GM19240 (cell line): ENCODE measurements around the gene TBC1D8.

Experiments
- DNase-seq: peaks from one replicate; pipeline ENCODE4 v3.0.0; 2011; ENCODE audit warnings: low spot score; ENCODE audit not compliant: insufficient read length

Gene TBC1D8

DNA sequence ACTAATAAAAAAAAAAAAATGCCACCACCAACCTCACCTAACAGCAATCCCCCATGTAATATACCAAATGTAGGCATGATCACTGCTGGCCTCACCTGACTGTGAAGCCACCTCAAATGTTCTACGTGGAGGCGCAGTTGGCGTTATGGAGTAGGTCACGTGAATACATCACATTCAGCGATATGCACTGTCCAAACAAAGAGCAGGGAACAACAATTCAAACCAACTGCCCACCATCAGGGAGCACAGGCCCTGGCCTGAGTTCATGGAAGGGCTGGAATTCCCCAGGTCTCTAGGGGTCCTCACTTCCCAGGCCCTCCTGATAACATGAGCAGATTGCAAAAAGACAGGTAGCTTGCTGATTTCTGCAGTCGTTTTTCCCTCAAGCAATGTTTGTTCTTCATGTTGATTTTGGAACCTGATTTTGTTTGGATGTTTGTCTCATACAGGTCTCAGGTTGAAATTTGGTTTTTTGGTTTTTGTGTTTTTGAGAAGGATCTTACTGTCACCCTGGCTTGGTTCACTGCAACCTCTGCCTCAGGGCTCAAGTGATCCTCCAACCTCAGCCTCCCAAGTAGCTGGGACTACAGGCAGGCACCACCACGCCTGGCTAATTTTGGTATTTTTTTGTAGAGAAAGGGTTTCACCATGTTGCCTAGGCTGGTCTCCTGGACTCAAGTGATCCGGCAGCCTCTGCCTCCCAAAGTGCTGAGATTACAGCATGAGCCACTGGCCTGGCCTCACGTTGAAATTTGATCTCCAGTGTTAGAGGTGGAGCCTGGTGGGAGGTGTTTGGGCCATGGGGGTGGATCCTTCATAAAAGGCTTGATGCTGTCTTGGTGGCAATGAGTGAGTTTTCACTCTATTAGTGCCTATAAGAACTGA lies 15.5 kb downstream of the TBC1D8 start:
- DNase-seq: no peak

GRCh38 chr2:101133492-101134100 lies 17.6 kb downstream of the TBC1D8 start:
- DNase-seq: no peak

GRCh38 chr2:101132202-101132601 lies 19.0 kb downstream of the TBC1D8 start:
- DNase-seq: no peak

DNA sequence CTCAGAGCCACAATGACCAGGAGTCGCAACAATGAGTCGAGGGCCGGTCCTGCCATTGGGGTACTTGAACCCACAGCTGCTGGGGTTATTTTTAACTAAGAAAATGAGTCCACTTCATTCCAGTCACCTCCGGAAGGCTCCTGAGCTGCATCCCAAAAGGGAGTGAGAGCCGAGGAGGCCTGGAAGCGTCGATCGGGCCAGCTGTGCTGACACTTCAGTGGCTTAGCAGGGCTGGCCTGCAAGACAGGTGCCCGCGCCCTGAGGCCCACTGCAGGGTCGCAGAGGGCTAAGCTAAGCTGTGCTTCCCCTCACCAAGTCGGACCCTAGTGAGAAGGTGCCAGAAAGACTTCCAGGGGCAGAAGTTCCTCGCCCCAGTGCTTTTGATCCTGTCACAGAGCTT lies 21.1 kb downstream of the TBC1D8 start:
- no peak for DNase-seq

GRCh38 chr2:101127319-101128056 lies 23.7 kb downstream of the TBC1D8 start:
- no peak for DNase-seq

GRCh38 chr2:101125808-101126207 lies 25.4 kb downstream of the TBC1D8 start:
- DNase-seq: no peak

GRCh38 chr2:101125374-101125773 lies 25.8 kb downstream of the TBC1D8 start:
- no peak for DNase-seq

DNA sequence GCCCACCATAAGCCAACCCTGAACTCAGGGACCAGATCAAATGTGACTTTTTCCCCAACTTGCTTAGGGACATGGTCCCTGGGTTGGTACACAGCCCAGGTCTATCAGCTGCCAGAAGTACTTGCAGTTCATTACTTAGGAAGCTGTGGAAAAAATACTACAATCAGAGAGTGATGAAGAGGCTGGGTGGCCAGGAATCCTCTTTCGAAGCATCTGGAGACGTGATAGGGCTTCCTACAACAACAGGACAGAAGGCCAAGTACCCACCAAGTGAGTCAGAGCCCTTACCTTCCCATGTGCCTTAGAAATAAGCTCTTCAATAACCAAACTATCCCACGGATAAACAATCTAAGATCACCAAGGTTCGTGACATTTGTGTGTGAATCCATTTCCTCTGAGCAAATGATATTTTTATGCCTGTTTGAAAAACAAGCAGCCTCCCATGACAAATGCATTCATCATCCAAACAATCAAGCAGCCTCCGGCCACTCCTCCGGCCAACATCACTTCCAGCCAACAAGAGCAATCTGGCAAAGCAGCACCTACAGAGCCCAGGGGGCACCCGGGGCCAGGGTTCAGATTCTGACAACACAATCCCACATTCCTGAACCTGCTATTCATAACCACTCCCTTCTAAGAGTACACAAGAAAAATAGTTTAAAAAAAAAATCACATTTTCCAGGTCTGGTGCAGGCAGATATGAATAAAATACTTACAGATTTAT lies 26.4 kb downstream of the TBC1D8 start:
- DNase-seq: no peak

DNA sequence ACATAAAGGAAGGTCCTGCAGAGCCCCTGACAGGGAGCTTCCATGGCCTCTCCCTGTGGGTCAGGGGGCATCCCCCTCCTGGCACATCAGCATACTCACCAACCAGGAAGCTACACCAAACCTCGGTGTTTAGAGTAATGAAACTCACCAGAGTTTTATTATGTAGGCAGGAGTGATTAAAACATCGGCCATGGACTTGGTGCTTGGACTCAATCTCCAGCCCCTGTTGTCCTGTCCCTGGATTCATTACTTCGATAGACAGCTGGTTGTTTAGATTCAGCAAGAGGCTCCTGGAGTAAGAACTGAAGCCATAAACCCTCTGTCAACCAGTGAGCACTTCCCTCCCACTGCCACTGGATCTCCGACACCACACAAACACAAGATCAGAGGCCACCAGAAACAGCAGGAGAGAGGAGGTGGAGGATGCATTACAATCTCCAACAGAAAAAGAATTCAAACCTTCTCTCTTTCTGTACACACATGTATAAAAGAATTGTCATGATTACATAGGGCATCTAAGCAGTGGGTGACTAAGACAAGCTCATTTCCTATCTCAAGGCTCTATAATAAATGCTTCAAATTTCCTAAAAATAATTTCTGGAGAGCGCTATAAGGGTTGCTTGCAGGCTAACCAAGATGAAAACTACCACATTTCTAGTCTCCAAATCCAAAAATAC lies 27.2 kb downstream of the TBC1D8 start:
- no peak for DNase-seq

- DNase-seq: no peak
Observed at GRCh38 chr2:101121174-101121573, 30.0 kb downstream of the TBC1D8 start.

DNA sequence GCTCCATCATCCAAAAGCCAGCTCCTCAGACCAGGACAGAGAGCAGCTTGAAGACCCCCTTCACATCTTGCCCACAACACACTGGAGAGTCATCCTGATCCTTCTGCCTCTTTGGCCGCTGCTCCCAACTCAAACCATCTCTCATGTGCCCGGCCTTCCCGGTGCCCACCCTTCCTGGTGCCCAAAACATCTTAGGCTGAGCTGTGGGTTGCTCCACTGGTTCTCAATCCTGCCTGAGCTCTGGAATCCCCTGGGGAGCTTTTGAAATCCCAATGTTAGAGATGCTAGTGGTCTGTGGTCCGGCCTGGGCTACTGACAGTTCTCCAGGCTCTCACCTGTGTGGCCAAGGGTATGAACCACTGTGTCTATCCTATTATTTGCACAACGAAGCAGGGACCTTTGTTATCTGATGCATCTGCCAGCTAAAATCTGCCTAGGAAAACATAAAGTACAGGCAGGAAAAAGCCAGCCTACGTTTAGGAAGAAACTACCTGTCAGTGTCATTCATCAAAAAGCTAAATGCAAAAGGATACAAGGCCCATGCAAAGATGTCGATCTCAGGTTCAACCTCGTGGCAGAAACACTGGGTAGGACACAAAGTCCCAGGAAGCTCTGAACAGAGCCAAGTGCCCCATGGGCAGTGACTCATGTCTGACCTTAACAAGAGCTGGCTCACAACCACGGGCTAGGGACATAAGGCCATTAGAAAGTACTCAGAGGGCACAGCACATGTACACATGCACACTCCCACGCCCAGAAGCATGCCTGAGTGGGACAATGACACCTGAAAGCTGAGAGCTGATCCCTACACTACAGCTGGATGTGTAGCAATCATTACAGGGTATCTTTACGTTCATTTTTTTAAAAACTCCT lies 30.8 kb downstream of the TBC1D8 start:
- DNase-seq: no peak

- no peak for DNase-seq
Observed at GRCh38 chr2:101119431-101119830, 31.8 kb downstream of the TBC1D8 start.

GRCh38 chr2:101116841-101117552 lies 34.2 kb downstream of the TBC1D8 start:
- no peak for DNase-seq

- DNase-seq: no peak
Observed at GRCh38 chr2:101116348-101116747, 34.8 kb downstream of the TBC1D8 start.

DNA sequence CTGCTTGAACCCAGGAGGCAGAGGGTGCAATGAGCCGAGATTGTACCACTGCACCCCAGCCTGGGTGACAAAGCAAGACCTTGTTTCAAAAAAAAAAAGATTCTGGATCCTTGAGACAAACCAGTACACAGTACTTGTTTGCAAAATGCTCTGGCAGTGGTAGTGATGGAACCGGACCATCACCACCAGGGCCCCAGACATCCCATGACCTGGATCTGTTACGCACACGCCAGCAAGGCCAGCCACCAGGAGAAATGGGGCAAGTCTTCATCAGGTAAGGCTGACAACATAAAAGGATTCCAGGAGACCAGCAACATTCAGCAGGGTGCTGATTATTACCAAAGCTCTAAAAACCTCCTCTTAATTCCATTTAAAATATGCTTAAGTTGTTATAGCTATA lies 35.5 kb downstream of the TBC1D8 start:
- DNase-seq: no peak

DNA sequence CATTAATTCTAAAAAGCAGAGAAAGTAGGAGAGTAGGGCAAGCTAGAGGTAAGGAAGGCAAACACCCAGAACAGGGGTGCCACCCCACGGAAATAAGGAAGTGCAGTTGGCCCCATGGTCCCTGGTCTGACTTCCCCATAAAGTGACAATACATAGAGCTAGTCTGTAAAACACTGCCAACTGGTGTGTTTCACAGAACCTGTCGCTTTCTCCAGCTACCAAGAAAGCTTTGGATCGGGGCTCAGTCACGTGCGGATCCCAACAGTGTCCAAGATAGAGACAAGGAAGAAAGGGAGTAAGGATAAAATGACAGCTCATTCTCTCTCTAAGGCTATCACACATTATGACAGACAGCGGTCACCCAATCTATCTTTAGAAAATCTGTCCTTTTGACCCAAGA lies 36.4 kb downstream of the TBC1D8 start:
- no peak for DNase-seq

DNA sequence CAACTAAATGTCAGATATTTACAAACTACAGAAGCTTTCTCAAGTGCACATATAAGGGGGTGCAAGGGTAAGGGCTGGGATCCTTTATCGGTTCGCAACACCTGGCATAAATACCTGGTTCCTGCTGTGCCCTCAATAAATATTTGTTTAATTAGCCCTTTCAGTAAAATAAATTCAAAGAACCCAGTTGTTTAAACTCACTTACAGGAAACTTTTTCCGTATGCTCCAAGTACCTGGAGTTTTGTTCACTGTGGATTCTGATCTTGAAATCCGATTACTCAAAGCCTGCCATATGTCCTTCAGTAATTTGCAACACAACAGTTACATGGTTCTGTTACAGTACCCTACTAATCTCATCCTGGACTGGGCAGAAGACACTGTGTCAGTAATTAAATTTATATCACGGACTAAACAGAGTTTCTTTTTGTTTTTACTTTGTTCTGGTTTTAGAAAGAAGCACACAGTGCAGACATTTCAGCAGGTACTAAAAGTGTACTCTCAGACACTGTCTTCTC lies 36.9 kb downstream of the TBC1D8 start:
- DNase-seq: no peak

GRCh38 chr2:101113441-101114267 lies 37.5 kb downstream of the TBC1D8 start:
- no peak for DNase-seq
